Kidney glomerular epithelial cell (primary cell): ENCODE data around the gene GSE1.

Experiments
- DNase-seq: peaks from one replicate; lab custom pipeline; 2025; lab: John Stamatoyannopoulos, UW

The GSE1 gene

GRCh38 chr16:85631802-85632393, 18.8 kb downstream of the GSE1 start:
- DNase-seq, result no peak

GRCh38 chr16:85632709-85633437, 19.8 kb downstream of the GSE1 start:
- DNase-seq, result no peak

- no peak for DNase-seq
Observed at GRCh38 chr16:85633438-85633743, 20.3 kb downstream of the GSE1 start.

GRCh38 chr16:85633888-85634287, 20.8 kb downstream of the GSE1 start:
- DNase-seq, result no peak

- no peak for DNase-seq
Observed at GRCh38 chr16:85634747-85635544, 21.8 kb downstream of the GSE1 start.

- no peak for DNase-seq
Observed at GRCh38 chr16:85635545-85636140, 22.5 kb downstream of the GSE1 start.

- DNase-seq, result no peak
Observed at GRCh38 chr16:85636234-85636812, 23.2 kb downstream of the GSE1 start.

- DNase-seq, result no peak
Observed at GRCh38 chr16:85637061-85637807, 24.1 kb downstream of the GSE1 start.

GRCh38 chr16:85637808-85638647, 24.9 kb downstream of the GSE1 start:
- DNase-seq, result no peak

- no peak for DNase-seq
Observed at GRCh38 chr16:85638695-85639409, 25.7 kb downstream of the GSE1 start.

GRCh38 chr16:85639529-85640253, 26.6 kb downstream of the GSE1 start:
- DNase-seq, result no peak

GRCh38 chr16:85640254-85640558, 27.1 kb downstream of the GSE1 start:
- no peak for DNase-seq

GRCh38 chr16:85640585-85640984, 27.5 kb downstream of the GSE1 start:
- no peak for DNase-seq

GRCh38 chr16:85641305-85641704, 28.2 kb downstream of the GSE1 start:
- no peak for DNase-seq

- DNase-seq, result no peak
Observed at GRCh38 chr16:85641776-85642176, 28.7 kb downstream of the GSE1 start.

GRCh38 chr16:85642762-85643358, 29.7 kb downstream of the GSE1 start:
- no peak for DNase-seq

GRCh38 chr16:85643631-85644030, 30.5 kb downstream of the GSE1 start:
- DNase-seq, result no peak

GRCh38 chr16:85644093-85644712, 31.1 kb downstream of the GSE1 start:
- DNase-seq, result no peak
